GM18502 (cell line): ENCODE measurements around the gene GSTT4.
A peak's percentile ranks its signal among the peaks of the same experiment; 100 is the strongest.
"Not testable (repeated sequence)": the region's sequence is repeated elsewhere in the genome, so short reads cannot be mapped to it uniquely, and the experiment has no call there.

Experiments used
- ATAC-seq: cut with Tn5 transposase; IDR thresholded peaks from one replicate; pipeline ENCODE4 v1.9.1; 2021; ENCODE audit warnings: mild to moderate bottlenecking; ENCODE audit not compliant: unreplicated experiment, poor library complexity

Gene GSTT4

DNA sequence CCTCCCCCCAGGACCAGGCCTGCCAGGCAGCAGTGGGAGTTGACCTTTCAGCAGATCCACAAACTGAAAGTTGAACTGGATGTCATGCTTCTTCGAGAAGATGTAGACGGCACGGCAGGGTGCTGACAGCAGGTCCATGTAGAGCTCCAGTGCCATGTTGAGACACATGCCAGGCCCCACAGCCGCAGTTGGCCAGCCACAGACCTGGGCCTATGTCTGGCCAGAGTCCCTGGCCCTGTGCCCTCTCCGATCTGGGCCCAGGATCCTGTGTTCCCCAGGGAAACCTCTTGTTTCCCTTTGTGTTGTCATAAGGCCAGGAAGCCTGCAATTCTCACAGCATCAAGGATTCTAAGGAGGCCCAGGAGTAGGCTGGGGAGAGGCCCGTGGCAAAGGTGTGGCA lies at the start of gene GSTT4:
Gene GSTT4, minus strand, starts transcription at position 253 of the 400 bp plus-strand sequence. Its CDS starts 97 bp downstream, at position 156.
- ATAC-seq = no peak

DNA sequence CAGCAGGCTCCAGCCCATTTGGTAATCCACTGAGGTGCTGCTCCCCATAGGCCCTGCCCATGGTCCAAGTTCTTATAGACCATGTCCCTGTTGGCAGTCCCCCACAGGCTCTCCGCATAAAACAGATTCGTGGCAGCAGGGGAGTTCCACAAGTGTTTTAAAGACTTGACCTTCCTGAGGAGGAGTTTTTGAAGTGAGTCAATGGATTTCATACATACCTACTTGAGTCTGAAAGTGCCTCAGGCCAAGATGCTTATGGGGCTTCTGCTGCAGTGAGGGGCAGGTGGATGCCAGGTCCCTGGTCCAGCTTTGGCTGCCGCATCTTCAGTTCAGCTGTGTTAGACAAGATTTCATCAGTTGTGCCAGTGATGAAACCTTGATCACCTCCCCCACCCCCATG lies 49.1 kb upstream of the GSTT4 start:
- no peak for ATAC-seq

- ATAC-seq = peak; percentile 40
These were observed 48.4 kb upstream of the GSTT4 start for GRCh38 chr22:24053481-24054226.

DNA sequence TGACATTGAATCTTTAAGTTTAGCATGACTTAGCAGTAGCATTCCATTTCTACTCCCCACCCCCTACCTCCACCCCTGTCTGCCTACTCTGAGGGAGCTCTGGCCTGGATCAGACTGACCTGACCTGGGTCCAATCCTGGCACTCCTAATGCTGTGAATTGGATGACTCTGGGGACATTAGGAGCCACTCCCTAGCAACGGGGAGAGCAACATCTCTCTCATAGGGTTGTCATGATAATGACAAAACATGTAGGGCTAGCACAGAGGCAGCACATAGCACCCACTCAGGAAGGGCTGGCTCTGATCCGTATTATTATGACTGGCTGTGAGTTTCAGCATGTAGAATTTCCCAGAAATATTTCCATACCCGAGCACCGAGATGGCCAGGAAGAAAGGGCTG lies 46.3 kb upstream of the GSTT4 start:
- no peak for ATAC-seq

- ATAC-seq = no peak
These were observed 45.8 kb upstream of the GSTT4 start for GRCh38 chr22:24051028-24051427.

DNA sequence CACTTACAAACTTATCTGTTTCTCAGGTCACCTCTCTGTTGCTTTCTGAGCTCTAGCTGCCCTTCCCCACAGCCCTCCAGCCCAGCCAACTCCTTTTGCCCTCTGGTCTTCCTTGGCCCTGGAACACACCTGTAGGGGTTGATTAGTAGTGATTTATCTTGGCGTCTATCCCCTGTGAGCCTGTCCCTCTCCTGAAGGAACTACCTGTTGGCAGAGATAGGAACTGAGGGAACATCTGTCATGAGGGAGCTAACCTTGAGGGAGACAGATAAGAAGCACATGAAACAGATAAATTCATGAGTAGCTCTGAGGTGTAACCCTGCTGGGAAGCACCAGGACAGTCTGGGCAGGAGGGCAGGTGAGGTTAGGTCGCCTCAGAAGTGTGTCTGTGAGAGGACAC lies 44.7 kb upstream of the GSTT4 start:
- ATAC-seq = no peak

- ATAC-seq = no peak
These were observed 44.0 kb upstream of the GSTT4 start for GRCh38 chr22:24049211-24049610.

DNA sequence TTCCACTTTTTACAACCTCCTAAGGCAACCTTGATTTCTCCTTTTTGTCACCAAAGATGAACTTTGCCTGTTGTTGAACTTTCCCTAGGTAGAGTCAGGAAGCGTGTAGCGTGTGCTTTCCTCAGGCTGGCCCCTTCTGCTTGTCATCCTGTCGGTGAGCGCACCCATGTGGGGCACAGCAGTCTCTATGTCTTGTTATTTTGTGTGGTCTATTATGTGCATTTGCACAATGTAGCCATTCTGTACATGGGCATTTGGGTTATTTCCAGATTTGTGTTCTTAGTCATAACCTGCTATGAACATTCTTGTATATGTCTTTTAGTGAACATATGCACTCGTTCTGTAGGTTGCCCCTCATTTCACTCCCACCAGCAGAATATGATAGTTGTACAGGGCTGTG lies 40.8 kb upstream of the GSTT4 start:
- ATAC-seq = no peak

DNA sequence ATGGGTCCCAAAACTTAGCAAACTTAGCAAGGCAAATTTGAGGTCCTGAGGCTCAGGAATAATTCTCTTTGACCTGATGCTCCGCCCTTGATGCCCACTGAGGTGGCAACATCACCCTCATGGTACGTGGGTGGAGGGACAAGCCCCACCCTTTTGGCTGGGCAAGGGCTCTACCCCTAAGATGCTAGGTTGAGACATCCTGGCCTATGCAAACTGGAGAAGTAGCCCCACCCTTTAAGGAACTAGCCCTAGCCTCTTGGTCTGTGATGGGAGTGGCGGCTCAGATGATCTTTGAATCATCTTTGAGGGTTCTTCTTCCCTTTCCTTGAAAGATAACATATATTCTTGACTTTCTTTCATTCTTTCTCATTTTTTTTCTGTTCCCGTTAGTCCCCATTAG lies 38.7 kb upstream of the GSTT4 start:
- ATAC-seq = no peak

- not testable (repeated sequence) for ATAC-seq
These were observed 38.2 kb upstream of the GSTT4 start for GRCh38 chr22:24043465-24043864.

- no peak for ATAC-seq
These were observed 35.7 kb upstream of the GSTT4 start for GRCh38 chr22:24040946-24041345.

DNA sequence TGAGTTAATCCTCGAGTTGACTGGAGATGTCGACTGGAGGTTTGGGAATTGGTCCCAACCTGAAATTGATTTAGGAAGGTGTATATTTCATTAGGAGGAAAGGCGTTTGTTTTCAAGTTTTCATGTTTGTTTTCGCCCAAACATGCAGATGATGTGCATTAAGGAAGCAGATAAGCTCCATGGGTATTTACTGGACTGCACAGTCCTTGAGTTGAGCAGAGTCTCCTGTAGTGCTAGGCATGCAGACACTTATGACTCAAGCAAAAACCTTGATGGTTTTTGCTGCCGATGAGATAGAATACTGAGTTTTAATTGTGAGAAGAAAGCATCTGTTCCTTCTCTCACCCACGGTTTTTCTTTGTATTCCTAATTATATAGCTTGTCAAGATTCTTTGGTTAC lies 33.8 kb upstream of the GSTT4 start:
- ATAC-seq = no peak

GRCh38 chr22:24037851-24038765 lies 32.9 kb upstream of the GSTT4 start:
- no peak for ATAC-seq

DNA sequence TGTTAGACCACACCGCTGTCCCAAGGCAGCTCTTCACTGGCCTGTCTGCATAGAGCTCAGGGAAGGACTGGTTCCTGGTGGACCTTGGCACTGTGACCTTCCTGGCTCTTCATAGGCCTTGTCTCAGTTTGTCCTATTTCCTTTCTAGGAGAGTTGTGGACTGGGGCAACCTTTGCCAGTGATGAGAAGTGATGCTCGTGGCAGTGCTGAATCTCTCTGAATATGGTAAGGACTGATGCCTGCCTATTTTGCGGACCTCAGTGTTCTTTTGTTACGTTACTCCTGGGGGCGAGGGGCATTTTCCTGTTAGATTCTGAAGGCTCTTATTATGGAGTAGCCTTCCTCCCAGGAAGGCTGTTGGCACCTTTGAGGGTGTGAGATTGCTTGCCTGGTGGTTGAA lies 30.0 kb upstream of the GSTT4 start:
- ATAC-seq = no peak

DNA sequence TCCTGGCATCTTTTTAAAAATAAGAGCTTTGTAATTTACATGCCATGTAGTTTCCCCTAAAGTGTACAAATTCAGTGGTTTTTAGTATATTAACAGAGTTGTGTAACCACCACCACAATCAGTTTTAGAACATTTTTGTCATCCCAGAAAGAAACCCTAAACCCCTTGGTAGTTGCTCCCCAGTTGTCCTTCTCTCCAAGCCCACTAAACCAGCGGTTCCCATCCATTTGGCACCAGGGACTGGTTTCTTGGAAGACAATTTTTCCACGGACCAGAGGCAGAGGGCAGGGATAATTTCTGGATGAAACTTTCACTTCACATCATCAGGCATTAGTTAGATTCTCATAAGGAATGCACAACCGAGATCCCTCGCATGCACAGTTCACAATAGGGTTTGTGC lies 28.5 kb upstream of the GSTT4 start:
- ATAC-seq = no peak

DNA sequence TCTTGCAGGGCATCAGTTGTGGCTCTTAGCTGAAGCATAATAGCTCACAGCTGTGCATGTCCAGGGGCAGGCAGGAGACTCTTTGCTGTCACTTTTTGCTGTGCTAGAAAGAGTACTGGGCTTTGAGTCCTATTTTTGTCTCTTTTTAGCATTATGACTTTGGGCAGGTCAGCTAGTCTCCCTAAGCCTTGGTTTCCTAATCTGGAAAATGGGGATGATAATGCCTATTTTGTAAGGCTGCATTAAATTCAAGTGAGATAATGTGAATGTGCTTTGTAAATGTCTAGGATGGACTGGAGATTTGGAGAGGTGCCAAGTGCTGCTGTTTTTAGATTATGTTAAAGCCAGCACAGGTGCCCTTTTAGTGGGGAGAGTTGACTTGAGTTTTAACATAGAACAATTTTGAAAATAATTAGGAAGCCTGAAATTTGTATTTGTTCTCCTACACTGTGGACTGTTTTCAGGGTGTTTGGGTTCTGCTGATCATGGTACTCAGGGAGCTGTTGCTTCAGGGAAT lies 25.0 kb upstream of the GSTT4 start:
- ATAC-seq = no peak

DNA sequence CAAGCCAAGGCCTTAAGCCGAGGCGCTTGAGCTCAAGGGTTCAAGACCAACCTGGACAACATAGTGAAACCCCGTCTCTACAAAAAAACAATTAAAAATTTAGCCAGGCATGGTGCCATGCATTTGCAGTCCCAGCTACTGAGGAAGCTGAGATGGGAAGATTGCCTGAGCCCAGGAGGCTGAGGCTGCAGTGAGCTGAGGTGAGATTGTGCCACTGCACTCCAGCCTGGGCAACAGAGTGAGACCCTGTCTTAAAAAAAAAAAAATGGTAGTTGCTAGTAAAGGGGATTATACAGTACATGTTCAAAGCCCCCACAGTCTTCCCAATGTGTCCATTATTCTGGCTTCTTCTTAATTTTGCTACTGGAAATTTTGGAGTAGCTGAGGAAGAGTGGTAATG lies 24.1 kb upstream of the GSTT4 start:
- ATAC-seq = no peak

DNA sequence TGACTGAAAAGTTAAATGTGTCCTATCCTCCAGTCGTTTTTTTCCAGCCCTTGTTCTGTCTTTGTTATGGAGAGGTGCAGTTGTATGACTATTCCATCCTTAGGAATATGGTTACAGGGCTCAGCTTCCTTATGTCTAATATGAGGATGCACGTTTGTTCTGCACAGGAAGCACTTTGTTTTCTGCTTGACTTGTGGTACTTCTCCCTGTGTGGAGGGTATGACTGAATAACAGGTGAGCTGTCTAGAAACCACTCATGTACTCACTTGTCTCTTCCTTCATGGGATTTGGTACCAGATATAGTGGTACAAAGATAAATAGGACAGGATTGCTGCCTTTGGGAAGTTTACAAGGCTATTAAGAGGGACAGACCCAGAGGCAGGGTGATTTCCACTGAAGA lies 23.3 kb upstream of the GSTT4 start:
- ATAC-seq = no peak

DNA sequence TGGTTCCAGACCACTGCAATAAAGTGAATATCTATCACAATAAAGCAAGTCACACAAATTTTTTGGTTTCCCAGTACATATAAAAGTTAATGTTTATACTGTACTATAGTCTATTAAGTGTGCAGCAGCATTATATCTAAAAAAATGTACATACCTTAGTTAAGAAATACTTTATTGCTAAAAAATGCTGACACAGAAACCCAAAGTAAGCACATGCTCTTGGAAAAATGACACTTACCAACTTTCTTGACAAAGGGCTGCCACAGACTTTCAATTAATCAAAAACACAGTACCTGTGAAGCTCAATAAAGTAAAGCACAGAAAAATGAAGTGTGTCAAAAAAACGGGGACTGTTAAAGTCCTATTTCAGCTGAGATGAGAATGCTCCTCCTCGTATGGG lies 22.7 kb upstream of the GSTT4 start:
- no peak for ATAC-seq

GRCh38 chr22:24027389-24027975 lies 22.2 kb upstream of the GSTT4 start:
- ATAC-seq = no peak

DNA sequence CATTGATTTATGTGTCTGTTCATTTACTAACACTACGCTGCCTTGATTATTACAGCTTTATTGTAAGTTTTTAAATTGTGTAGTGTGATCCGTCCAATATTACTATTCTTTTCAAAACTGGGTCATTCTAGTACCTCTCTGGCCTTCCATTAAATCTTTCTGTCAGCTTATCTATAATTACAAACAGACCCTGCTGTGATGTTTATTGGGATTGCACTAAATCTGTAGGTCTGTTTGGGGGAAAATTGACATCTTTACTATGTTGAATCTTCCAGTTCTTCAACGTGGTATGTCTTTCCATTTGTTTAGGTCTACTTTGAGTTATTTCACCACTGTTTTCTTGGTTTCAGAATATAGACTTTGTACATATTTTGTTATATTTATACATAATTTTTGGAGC lies 21.5 kb upstream of the GSTT4 start:
- ATAC-seq = no peak
